OCI-LY1 (cell line): Measurements from ENCODE around the gene FUT1.

ENCODE experiments used
- H2AFZ ChIP-seq: fragments of 200-600 bp; sonication (generic), shearing (Covaris generic); 2 replicates; pipeline ENCODE4 v1.6.0; 2014; ENCODE audit warnings: antibody characterized with exemption, mild to moderate bottlenecking, low read length
- H3F3A ChIP-seq: fragments of 200-600 bp; sonication (generic), shearing (Covaris generic); 2 replicates; pipeline ENCODE4 v1.6.0; 2014; ENCODE audit warnings: mild to moderate bottlenecking, antibody characterized with exemption, low read length, moderate library complexity; ENCODE audit not compliant: insufficient read depth
- H3K27ac ChIP-seq: fragments of 200-600 bp; sonication (generic); 2 replicates; pipeline ENCODE4 v1.5.1; 2014; ENCODE audit warnings: low read length, mixed run types, mild to moderate bottlenecking, low read depth; ENCODE audit not compliant: poor library complexity, severe bottlenecking
- H3K27me3 ChIP-seq: fragments of 200-600 bp; sonication (generic); 2 replicates; pipeline ENCODE4 v1.6.0; 2014; ENCODE audit warnings: antibody characterized with exemption, mild to moderate bottlenecking, low read length, moderate library complexity; ENCODE audit not compliant: insufficient read depth
- H3K36me3 ChIP-seq: fragments of 200-600 bp; sonication (generic); 2 replicates; pipeline ENCODE4 v1.6.1; 2014; ENCODE audit warnings: mild to moderate bottlenecking, antibody characterized with exemption, low read length, moderate library complexity, mixed read lengths; ENCODE audit not compliant: insufficient read depth
- H3K4me1 ChIP-seq: fragments of 200-600 bp; sonication (generic); 2 replicates; pipeline ENCODE4 v1.5.1; 2014; ENCODE audit warnings: mild to moderate bottlenecking, low read length, moderate library complexity; ENCODE audit not compliant: insufficient read depth, severe bottlenecking
- H3K4me2 ChIP-seq: fragments of 200-600 bp; sonication (generic), shearing (Covaris generic); 2 replicates; pipeline ENCODE4 v1.6.1; 2014; ENCODE audit warnings: low read length
- H3K4me3 ChIP-seq: fragments of 200-600 bp; sonication (generic); 2 replicates; pipeline ENCODE4 v1.5.1; 2014; ENCODE audit warnings: low read length, low read depth, mild to moderate bottlenecking, mixed read lengths; ENCODE audit not compliant: poor library complexity, severe bottlenecking
- H3K79me2 ChIP-seq: fragments of 200-600 bp; shearing (Covaris generic); 2 replicates; pipeline ENCODE4 v1.6.1; 2016; ENCODE audit warnings: mixed run types, low read length, mixed read lengths; ENCODE audit not compliant: insufficient read depth
- H3K9ac ChIP-seq: fragments of 200-600 bp; sonication (generic), shearing (Covaris generic); 2 replicates; pipeline ENCODE4 v1.6.1; 2014; ENCODE audit warnings: mild to moderate bottlenecking, low read length, mixed read lengths
- H3K9me2 ChIP-seq: fragments of 200-600 bp; sonication (generic), shearing (Covaris generic); 2 replicates; pipeline ENCODE4 v1.6.1; 2014; ENCODE audit warnings: low read depth, mild to moderate bottlenecking, low read length, mixed read lengths
- H3K9me3 ChIP-seq: fragments of 200-600 bp; shearing (Covaris generic); 2 replicates; pipeline ENCODE4 v1.6.1; 2014; ENCODE audit warnings: low read length, mixed read lengths
- H4K20me1 ChIP-seq: fragments of 200-600 bp; sonication (generic), shearing (Covaris generic); 2 replicates; pipeline ENCODE4 v1.6.0; 2016; ENCODE audit warnings: mild to moderate bottlenecking, low read length; ENCODE audit not compliant: insufficient read depth
- CTCF ChIP-seq: fragments of 200-600 bp; sonication (generic), shearing (Covaris generic); IDR thresholded peaks from 2 replicates; pipeline ENCODE4 v1.5.1; 2017; ENCODE audit warnings: mild to moderate bottlenecking, antibody characterized with exemption, low read length, moderate library complexity, mixed read lengths
- EZH2 ChIP-seq: fragments of 200-600 bp; sonication (generic), shearing (Covaris generic); IDR thresholded peaks from 2 replicates; pipeline ENCODE4 v1.8.0; 2017; ENCODE audit warnings: borderline replicate concordance, mixed run types, mild to moderate bottlenecking, antibody characterized with exemption, low read length, moderate library complexity, mixed read lengths

FUT1 gene

GRCh38 chr19:48740164-48740972, 12.1 kb downstream of the FUT1 start, which contains the start of gene RASIP1:
RASIP1 (minus strand) TSS chr19:48740610; CDS start chr19:48740282, 328 bp downstream.
- no peaks in the 10 kb centered on the region for H4K20me1 ChIP-seq
- H3K27me3 ChIP-seq, result no peaks in the 10 kb centered on the region
- H3K4me2 ChIP-seq, result no peak within 1 kb of the TSS
- no peak within 1 kb of the TSS for H3K27ac ChIP-seq
- H3K9me2 ChIP-seq, result no peaks in the 10 kb centered on the region
- H3K36me3 ChIP-seq, result no peaks in the 10 kb centered on the region
- H3K9ac ChIP-seq, result no peak within 1 kb of the TSS
- peaks cover 3% of the 10 kb centered on the region for H3K4me1 ChIP-seq
- no peaks in the 10 kb centered on the region for H3F3A ChIP-seq
- H3K79me2 ChIP-seq, result no peaks in the 10 kb centered on the region
- H3K4me3 ChIP-seq, result no peak within 1 kb of the TSS
- no peak for TF ChIP-seq CTCF
- TF ChIP-seq EZH2, result no peak
- H2AFZ ChIP-seq, result no peak within 1 kb of the TSS
- no peaks in the 10 kb centered on the region for H3K9me3 ChIP-seq

- Histone ChIP-seq H3K4me1 (peaks cover 3% of the 10 kb centered on the region), H3K4me2 (no peak overlapping the region), H2AFZ (no peak overlapping the region), H3K9me2 (no peaks in the 10 kb centered on the region), H3K79me2 (no peaks in the 10 kb centered on the region), H3K27ac (no peak overlapping the region), H3K9me3 (no peaks in the 10 kb centered on the region), H3K4me3 (no peak overlapping the region), H3K27me3 (no peaks in the 10 kb centered on the region), H3K36me3 (no peaks in the 10 kb centered on the region), H3F3A (no peaks in the 10 kb centered on the region), H3K9ac (no peak overlapping the region), H4K20me1 (no peaks in the 10 kb centered on the region)
- TF ChIP-seq CTCF (no peak), EZH2 (no peak)
Measured at GRCh38 chr19:48739404-48740163, 12.9 kb downstream of the FUT1 start.

GRCh38 chr19:48738557-48739403, 13.7 kb downstream of the FUT1 start:
- Histone ChIP-seq H3K4me3 (no peak overlapping the region), H3K27me3 (no peaks in the 10 kb centered on the region), H3K36me3 (no peaks in the 10 kb centered on the region), H2AFZ (no peak overlapping the region), H3F3A (no peaks in the 10 kb centered on the region), H3K4me2 (0 out of 2 replicates have a peak overlapping the region, but pooled peaks have one; percentile 3), H3K27ac (no peak overlapping the region), H3K79me2 (no peaks in the 10 kb centered on the region), H3K9me2 (no peaks in the 10 kb centered on the region), H3K9me3 (no peaks in the 10 kb centered on the region), H3K9ac (no peak overlapping the region), H3K4me1 (peaks cover 3% of the 10 kb centered on the region), H4K20me1 (no peaks in the 10 kb centered on the region)
- TF ChIP-seq EZH2 (no peak), CTCF (no peak)
